Gastroesophageal sphincter (tissue), 4 donors: ENCODE data around the gene MCM5. TPM values are rescaled to one million over a fixed set of nuclear protein-coding genes. Genes with fewer than 3 reads are reported as not detected.
A peak's percentile ranks its signal among the peaks of the same experiment; 100 is the strongest.

Source experiments
- ATAC-seq: fragments of 150-250 bp; one replicate; pipeline ENCODE4 v1.9.1; 2016; ENCODE audit warnings: mild to moderate bottlenecking, moderate library complexity
- H3K27ac ChIP-seq, 4 donors: fragments of 200-600 bp; sonication (generic) in 3 of 4; 1 replicate in 3 of 4; 2 replicates in 1 of 4; pipeline ENCODE4 v1.5.1; 2016 to 2019
- H3K27me3 ChIP-seq: fragments of 200-600 bp; sonication (generic); one replicate; pipeline ENCODE4 v1.5.1; 2019
- H3K36me3 ChIP-seq, 2 donors: fragments of 200-600 bp; sonication (generic); one replicate each; pipeline ENCODE4 v1.5.1; 2019; ENCODE audit warnings: control low read depth in 1 of 2
- H3K4me1 ChIP-seq, 3 donors: fragments of 200-600 bp; sonication (generic); 1 replicate in 2 of 3; 2 replicates in 1 of 3; pipeline ENCODE4 v1.5.1; 2016 to 2019; ENCODE audit warnings: control low read depth in 2 of 3
- H3K4me3 ChIP-seq, 2 donors: fragments of 200-600 bp; sonication (generic); one replicate each; pipeline ENCODE4 v1.5.1; 2019; ENCODE audit warnings: mild to moderate bottlenecking in 1 of 2, moderate library complexity in 1 of 2
- H3K9me3 ChIP-seq, 3 donors: fragments of 200-600 bp; sonication (generic); one replicate each; pipeline ENCODE4 v1.5.1; 2017 to 2019; ENCODE audit warnings: control low read depth in 2 of 3
- EP300 ChIP-seq: sonication (generic); formaldehyde crosslinking; IDR thresholded peaks from one replicate; pipeline ENCODE4 v1.6.1; 2017; ENCODE audit warnings: antibody characterized with exemption, mild to moderate bottlenecking
- POLR2A ChIP-seq, 2 donors: fragments of 450-650 bp; IDR thresholded peaks; one replicate each; pipeline ENCODE4 v1.6.1; 2017; ENCODE audit warnings: antibody characterized with exemption in 2 of 2, mild to moderate bottlenecking in 2 of 2, moderate library complexity in 1 of 2
- POLR2AphosphoS5 ChIP-seq: sonication (generic); formaldehyde crosslinking; IDR thresholded peaks from one replicate; pipeline ENCODE4 v1.6.1; 2017; ENCODE audit warnings: antibody characterized with exemption
- WGBS, 2 donors: methylation state at CpG; one replicate each; pipeline ENCODE4 v1.1.5; 2018; ENCODE audit warnings: low coverage in 1 of 2; 5-methylcytosine and 5-hydroxymethylcytosine counted together
- total RNA-seq, 4 donors: library from RNA; depleted of rRNA; stranded (reverse); fragments of >200 nt; gene quantifications; one replicate each; pipeline ENCODE4 v1.1.0, GENCODE V29; 2016
- TF ChIP-seq, protein P1 (sequence below), 4 experiments: fragments of 200-600 bp in 2 of 4; fragments of 450-650 bp in 2 of 4; sonication (generic) in 1 of 4; IDR thresholded peaks; one replicate each; pipeline ENCODE4 v1.5.1; 2017 to 2019; ENCODE audit warnings: antibody characterized with exemption in 4 of 4, mild to moderate bottlenecking in 2 of 4, moderate library complexity in 2 of 4

Gene MCM5
- total RNA-seq, 4 donors from 2014 or later, result 14.5 to 19.2 (median 15.3) TPM

DNA sequence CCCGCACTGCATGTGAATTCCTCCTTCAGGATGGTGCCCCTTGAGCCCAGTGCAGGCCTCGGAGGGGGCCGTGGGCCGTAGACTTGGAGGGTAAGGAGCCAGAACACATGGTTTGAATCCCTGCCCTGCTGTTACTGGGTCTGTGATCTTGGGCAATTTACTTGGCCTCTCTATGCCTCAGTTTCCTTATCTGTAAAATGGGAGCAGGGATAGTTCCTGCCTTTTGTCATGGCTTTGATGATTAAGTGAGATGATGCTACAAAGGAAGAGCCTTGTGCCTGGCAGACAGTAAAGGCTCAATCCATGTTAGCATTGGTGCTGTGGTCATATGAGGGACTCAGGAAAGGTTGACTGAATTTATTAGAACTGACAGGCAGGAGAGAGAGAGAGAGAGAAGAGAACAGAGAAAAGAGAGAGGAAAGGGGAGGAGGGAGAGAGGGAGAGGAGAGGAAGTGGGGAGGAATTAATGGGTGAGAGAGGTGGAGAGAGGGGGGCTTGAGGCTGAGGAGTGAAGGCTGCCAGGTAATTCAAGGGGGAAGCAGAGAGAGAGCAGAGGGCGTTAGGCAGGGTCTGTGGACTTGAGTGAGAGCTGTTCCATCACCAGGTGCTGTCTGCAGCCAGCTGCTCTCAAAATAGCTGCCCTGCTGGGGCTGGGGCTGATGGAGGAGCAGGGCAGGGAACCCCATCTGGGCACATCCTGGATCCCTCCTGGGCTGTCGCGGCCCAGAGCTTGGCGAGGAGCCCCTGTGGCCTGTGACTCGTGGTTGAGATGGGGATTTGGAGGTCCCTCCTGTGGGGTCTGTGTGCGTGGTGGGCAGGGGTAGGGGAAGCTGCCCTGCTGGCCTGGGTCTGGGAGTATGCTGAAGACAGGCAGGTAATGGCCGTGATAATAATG lies 44.1 kb downstream of the MCM5 start:
- Histone ChIP-seq H3K4me1 (peaks cover 0 to 24% (median 3%) of the 10 kb centered on the region in 3 donors), H3K9me3 (no peaks in the 10 kb centered on the region), H3K36me3 (no peaks in the 10 kb centered on the region), H3K27me3 (no peaks in the 10 kb centered on the region), H3K4me3 (no peak overlapping the region), H3K27ac (no peak overlapping the region)
- no peak for ATAC-seq
- TF ChIP-seq POLR2AphosphoS5 (no peak), EP300 (no peak), POLR2A (IDR thresholded peaks at IDR 0.05) (no peak)
- TF ChIP-seq, protein P1, sequence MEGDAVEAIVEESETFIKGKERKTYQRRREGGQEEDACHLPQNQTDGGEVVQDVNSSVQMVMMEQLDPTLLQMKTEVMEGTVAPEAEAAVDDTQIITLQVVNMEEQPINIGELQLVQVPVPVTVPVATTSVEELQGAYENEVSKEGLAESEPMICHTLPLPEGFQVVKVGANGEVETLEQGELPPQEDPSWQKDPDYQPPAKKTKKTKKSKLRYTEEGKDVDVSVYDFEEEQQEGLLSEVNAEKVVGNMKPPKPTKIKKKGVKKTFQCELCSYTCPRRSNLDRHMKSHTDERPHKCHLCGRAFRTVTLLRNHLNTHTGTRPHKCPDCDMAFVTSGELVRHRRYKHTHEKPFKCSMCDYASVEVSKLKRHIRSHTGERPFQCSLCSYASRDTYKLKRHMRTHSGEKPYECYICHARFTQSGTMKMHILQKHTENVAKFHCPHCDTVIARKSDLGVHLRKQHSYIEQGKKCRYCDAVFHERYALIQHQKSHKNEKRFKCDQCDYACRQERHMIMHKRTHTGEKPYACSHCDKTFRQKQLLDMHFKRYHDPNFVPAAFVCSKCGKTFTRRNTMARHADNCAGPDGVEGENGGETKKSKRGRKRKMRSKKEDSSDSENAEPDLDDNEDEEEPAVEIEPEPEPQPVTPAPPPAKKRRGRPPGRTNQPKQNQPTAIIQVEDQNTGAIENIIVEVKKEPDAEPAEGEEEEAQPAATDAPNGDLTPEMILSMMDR (IDR thresholded peaks at IDR 0.05), result no peak
- WGBS, 2 donors, result 77 to 100% methylated on average over 1 to 2 of the region's 11 CpGs

DNA sequence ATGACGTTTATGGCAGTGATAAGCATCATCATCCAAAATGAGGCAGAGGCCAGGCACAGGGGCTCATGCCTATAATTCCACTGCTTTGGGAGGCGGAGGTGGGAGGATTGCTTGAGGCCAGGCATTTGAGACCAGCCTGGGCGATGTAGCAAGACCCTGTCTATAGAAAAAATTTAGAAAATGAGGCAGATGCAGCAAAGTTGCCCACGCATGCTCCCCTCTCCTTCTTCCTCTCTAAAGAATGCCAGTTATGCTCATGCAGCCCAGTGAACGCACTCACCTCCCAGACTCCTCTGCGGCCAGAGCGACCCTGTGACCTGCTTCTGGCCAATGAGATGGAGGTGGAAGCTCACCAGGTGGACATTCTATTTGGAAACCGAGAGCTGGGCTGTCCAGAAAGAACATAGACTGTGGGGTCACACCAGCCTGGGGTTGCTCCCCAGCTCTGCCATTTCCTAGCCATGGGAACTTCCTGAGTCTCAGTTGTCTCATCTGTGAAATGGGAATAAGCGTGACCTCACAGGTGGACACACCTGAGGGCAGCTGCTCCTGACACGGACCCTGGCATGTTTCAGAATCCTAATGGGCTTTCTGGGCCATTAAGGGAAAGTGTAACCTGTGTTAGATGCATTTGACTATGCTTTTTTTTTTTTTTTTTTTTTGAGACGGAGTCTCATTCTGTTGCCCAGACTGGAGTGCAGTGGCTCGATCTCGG lies 44.9 kb downstream of the MCM5 start:
- no peak for TF ChIP-seq POLR2A (IDR thresholded peaks at IDR 0.05)
- TF ChIP-seq POLR2AphosphoS5, result no peak
- TF ChIP-seq EP300, result no peak
- TF ChIP-seq, protein P1 (IDR thresholded peaks at IDR 0.05), result no peak
- Histone ChIP-seq H3K4me1 (peaks cover 0 to 24% (median 3%) of the 10 kb centered on the region in 3 donors), H3K4me3 (no peak overlapping the region), H3K9me3 (no peaks in the 10 kb centered on the region), H3K36me3 (no peaks in the 10 kb centered on the region), H3K27ac (no peak overlapping the region), H3K27me3 (no peaks in the 10 kb centered on the region)
- no peak for ATAC-seq
- 88 to 91% methylated on average over 6 to 8 of the region's 13 CpGs for WGBS, 2 donors

- Histone ChIP-seq H3K27ac (peak overlapping the region; percentile 43 to 74 (median 68)), H3K36me3 (no peaks in the 10 kb centered on the region), H3K4me3 (no peak overlapping the region), H3K4me1 (peaks cover 0 to 24% (median 3%) of the 10 kb centered on the region in 3 donors), H3K27me3 (no peaks in the 10 kb centered on the region), H3K9me3 (no peaks in the 10 kb centered on the region)
- ATAC-seq, result peak; percentile 73
- peak; percentile 75 for TF ChIP-seq POLR2AphosphoS5
- peak; percentile 10 for TF ChIP-seq EP300
- TF ChIP-seq POLR2A (IDR thresholded peaks at IDR 0.05), result no peak
- WGBS, 2 donors, result 39 to 51% methylated on average over 2 to 3 of the region's 4 CpGs
Observed at GRCh38 chr22:35445933-35446332, 46.0 kb downstream of the MCM5 start.

GRCh38 chr22:35446365-35446764 lies 46.4 kb downstream of the MCM5 start:
- H3K27me3 ChIP-seq, result no peaks in the 10 kb centered on the region
- H3K4me3 ChIP-seq, result no peak overlapping the region
- H3K27ac ChIP-seq, result peak overlapping the region; percentile 4 to 74 (median 68)
- no peaks in the 10 kb centered on the region for H3K36me3 ChIP-seq
- no peak for ATAC-seq
- WGBS, 2 donors, result 72 to 81% methylated on average over 6 to 8 of the region's 13 CpGs
- TF ChIP-seq, protein P1 (IDR thresholded peaks at IDR 0.05), result no peak
- TF ChIP-seq POLR2AphosphoS5, result peak; percentile 25
- no peaks in the 10 kb centered on the region for H3K9me3 ChIP-seq
- H3K4me1 ChIP-seq, result peaks cover 0 to 24% (median 3%) of the 10 kb centered on the region in 3 donors

- Histone ChIP-seq H3K9me3 (no peaks in the 10 kb centered on the region), H3K4me1 (peaks cover 0 to 24% (median 3%) of the 10 kb centered on the region in 3 donors), H3K27ac (no peak overlapping the region), H3K4me3 (no peak overlapping the region), H3K27me3 (no peaks in the 10 kb centered on the region), H3K36me3 (no peaks in the 10 kb centered on the region)
- no peak for TF ChIP-seq POLR2A (IDR thresholded peaks at IDR 0.05)
- TF ChIP-seq, protein P1 (IDR thresholded peaks at IDR 0.05), result no peak
- no peak for TF ChIP-seq POLR2AphosphoS5
- no peak for TF ChIP-seq EP300
- WGBS, 2 donors, result 100% methylated on average over 3 to 4 of the region's 8 CpGs
- no peak for ATAC-seq
Observed at GRCh38 chr22:35448523-35448922, 48.6 kb downstream of the MCM5 start.
